SK-N-MC (cell line): ENCODE results near the gene GLB1L3.

Source experiments
- EZH2 ChIP-seq: fragments of 200-600 bp; sonication (generic); IDR thresholded peaks from one replicate; pipeline ENCODE4 v1.6.1; 2017; ENCODE audit warnings: antibody characterized with exemption
- FOXP2 ChIP-seq: optimal IDR thresholded peaks from 2 replicates; pipeline ENCODE3; 2011; ENCODE audit warnings: mild to moderate bottlenecking, moderate library complexity; ENCODE audit not compliant: insufficient read depth; ENCODE audit errors: extremely low read length, control extremely low read depth
- POLR2AphosphoS5 ChIP-seq: IDR thresholded peaks from 2 replicates; pipeline ENCODE4 v1.6.1; 2012; ENCODE audit warnings: mild to moderate bottlenecking, low read depth, low read length, borderline replicate concordance

- TF ChIP-seq EZH2 (no peak), POLR2AphosphoS5 (no peak), FOXP2 (no peak)
These were observed 90.1 kb downstream of the GLB1L3 start for GRCh38 chr11:134366254-134366653.
